Measurements from ENCODE around the gene CCDC195.

DNA sequence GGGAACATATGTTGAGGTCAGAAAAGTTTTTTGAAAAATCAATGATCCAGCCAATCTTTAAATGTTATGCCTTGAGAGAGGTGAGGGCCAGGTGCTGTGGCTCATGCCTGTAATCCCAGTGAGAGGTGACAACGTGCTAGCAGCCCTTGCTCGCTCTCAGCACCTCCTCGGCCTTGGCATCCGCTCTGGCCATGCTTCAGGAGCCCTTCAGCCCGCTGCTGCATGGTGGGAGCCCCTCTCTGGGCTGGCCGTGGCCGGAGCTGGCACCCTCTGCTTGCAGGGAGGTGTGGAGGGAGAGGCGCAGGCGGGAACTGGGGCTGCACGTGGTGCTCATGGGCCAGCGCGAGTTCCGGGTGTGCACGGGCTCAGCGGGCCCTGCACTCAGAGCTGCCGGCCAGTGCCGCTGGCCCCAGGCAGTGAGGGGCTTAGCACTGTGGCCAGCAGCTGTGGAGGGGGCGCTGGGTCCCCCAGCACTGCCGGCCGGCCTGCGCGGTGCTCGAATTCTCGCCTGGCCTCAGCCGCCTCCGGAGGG is 61.1 kb downstream of the CCDC195 start:
- TF ChIP-seq POLR2A (IDR thresholded peaks at IDR 0.05; ENCODE audit: low read length) (no peak), GATA1 (IDR thresholded peaks at IDR 0.05; ENCODE audit: low read depth, low read length) (no peak)

Measured in erythroblast (primary cell).